Lower leg skin (tissue), 3 donors: ENCODE data around the gene POLA1.

Experiments used
- CTCF ChIP-seq, 3 donors: fragments of 450-650 bp; IDR thresholded peaks; one replicate each; pipeline ENCODE4 v1.5.1; 2016; ENCODE audit warnings: antibody characterized with exemption in 3 of 3, mild to moderate bottlenecking in 3 of 3, moderate library complexity in 2 of 3
- POLR2A ChIP-seq, 2 donors: fragments of 450-650 bp; IDR thresholded peaks; one replicate each; pipeline ENCODE4 v1.6.1; 2016 to 2017; ENCODE audit warnings: antibody characterized with exemption in 2 of 2, mild to moderate bottlenecking in 1 of 2, moderate library complexity in 1 of 2

- TF ChIP-seq POLR2A (IDR thresholded peaks at IDR 0.05) (no peak), CTCF (IDR thresholded peaks at IDR 0.05) (no peak)
Observed at GRCh38 chrX:24890677-24891076, 197.0 kb downstream of the POLA1 start.
